ENCODE data around the gene TSPAN17.

The TSPAN17 gene

DNA sequence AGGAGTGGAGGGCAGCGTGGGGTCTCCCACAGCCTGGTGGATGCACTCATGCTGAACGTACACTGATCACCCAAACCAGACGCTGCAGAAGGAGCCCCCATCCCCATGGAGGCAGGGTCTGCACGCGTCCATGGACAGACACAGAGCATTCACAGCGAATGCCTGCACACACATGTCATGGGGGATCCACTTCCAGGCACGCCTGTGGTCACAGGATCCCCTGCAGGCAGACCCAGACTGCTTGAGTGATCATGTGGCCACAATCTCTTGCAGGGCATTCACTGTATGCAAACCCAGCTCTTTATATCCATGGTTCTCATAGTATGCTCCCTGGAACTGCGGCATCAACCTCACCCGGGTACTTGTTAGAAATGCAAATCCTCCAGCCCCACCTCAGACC lies 22.3 kb upstream of the TSPAN17 start:
- no peak overlapping the region for H3K4me3 ChIP-seq (ENCODE audit: low read length)
- no peaks in the 10 kb centered on the region for H3K36me3 ChIP-seq (ENCODE audit: insufficient read depth, low read depth, low read length)
- H3K9ac ChIP-seq (ENCODE audit: low read depth, low read length) = no peak overlapping the region
- H3K27me3 ChIP-seq (ENCODE audit: insufficient read depth, low read length) = peaks cover 88% of the 10 kb centered on the region
- peaks cover 6% of the 10 kb centered on the region for H3K4me1 ChIP-seq (ENCODE audit: insufficient read depth, low read length)
- H3K27ac ChIP-seq (ENCODE audit: low read length) = no peak overlapping the region
- H3K9me3 ChIP-seq (ENCODE audit: insufficient read depth, low read depth, low read length) = no peaks in the 10 kb centered on the region

DNA sequence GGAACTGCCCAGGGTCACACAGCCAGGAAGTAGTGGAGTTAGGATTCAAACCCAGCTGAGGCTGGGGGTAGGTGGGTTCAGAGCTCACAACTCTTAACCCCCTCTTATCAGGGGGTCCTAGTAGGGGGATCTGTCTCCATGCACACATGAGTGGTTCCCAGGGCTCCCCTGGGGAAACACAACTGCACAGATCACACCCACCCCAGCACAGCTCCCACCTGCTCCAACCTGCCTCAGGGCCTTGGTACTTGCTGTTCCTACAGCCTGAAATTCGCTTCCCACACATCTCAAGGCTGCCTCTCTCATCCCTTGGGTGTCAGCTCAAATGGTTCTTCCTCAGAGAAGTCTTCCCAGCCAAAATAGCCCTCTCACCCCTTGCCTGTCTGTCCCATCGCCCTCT lies 21.8 kb upstream of the TSPAN17 start:
- peaks cover 86% of the 10 kb centered on the region for H3K27me3 ChIP-seq (ENCODE audit: insufficient read depth, low read length)
- no peak overlapping the region for H3K9ac ChIP-seq (ENCODE audit: low read depth, low read length)
- H3K27ac ChIP-seq (ENCODE audit: low read length) = no peak overlapping the region
- no peaks in the 10 kb centered on the region for H3K36me3 ChIP-seq (ENCODE audit: insufficient read depth, low read depth, low read length)
- peaks cover 6% of the 10 kb centered on the region for H3K4me1 ChIP-seq (ENCODE audit: insufficient read depth, low read length)
- H3K4me3 ChIP-seq (ENCODE audit: low read length) = no peak overlapping the region
- H3K9me3 ChIP-seq (ENCODE audit: insufficient read depth, low read depth, low read length) = no peaks in the 10 kb centered on the region

DNA sequence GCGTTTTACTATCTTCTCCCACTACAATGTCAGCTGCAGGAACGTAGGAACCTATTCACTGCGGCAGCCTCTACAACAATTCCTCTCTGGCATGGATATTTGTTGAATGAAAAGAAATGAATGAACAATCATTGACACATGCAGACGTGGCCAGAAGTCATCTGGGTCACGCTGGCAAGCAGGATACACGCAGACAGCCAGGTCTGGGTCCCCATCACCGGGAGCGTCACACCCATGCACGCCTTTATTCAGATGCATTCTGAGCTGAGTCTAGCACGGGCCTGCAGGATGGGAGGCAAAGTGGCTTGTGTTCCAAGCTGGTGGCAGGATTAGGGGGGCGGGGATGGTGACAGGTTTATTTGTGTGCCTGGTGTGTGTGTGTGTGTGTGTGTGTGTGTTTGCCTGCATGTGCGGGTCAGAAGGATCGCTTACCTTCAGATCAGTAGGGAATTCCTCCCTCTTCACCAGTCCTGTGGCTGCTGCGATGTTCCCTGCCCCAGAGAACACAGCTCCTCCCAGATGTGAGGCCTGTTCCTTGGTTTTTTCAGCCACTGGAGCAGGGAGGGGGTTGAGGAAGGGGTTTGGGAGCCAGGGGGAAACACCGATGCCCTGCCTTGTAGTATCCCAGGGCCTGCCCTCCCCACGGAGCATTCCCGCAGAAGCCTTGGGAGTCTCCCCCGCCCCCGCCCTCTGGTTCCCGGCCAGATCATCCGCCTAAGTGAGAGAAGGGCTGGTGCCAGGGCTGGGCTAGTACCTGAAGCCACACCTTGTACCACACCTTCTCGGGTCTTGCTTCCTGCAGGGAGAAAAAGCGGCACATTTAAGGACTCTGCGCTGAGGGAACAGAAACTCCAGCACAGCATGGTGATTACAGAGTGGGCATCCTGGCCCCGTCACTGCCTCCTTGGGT lies 21.1 kb upstream of the TSPAN17 start:
- Histone ChIP-seq H3K9me3 (ENCODE audit: insufficient read depth, low read depth, low read length) (no peaks in the 10 kb centered on the region), H3K4me3 (ENCODE audit: low read length) (no peak overlapping the region), H3K4me1 (ENCODE audit: insufficient read depth, low read length) (peaks cover 10% of the 10 kb centered on the region), H3K27ac (ENCODE audit: low read length) (no peak overlapping the region), H3K9ac (ENCODE audit: low read depth, low read length) (no peak overlapping the region), H3K36me3 (ENCODE audit: insufficient read depth, low read depth, low read length) (no peaks in the 10 kb centered on the region), H3K27me3 (ENCODE audit: insufficient read depth, low read length) (peaks cover 86% of the 10 kb centered on the region)

DNA sequence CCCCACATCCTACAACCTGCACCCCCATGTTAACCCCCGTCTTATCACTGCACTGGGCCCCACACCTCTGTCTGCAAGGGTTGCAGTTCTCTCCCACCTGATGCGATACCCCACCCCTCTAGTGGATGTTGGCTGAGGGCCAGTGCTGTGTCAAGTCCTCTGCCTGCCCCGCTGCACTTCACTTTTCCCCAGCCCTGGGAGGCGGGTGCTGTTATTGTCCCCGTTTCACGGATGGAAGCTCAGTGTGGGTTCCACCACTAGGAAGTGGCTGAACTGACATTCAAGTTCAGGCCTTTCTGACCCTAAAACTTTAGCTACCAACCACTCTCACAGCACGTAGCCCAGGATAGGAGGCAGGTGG lies 20.4 kb upstream of the TSPAN17 start:
- Histone ChIP-seq H3K27ac (ENCODE audit: low read length) (no peak overlapping the region), H3K4me3 (ENCODE audit: low read length) (no peak overlapping the region), H3K4me1 (ENCODE audit: insufficient read depth, low read length) (peaks cover 10% of the 10 kb centered on the region), H3K27me3 (ENCODE audit: insufficient read depth, low read length) (peaks cover 86% of the 10 kb centered on the region), H3K9me3 (ENCODE audit: insufficient read depth, low read depth, low read length) (no peaks in the 10 kb centered on the region), H3K9ac (ENCODE audit: low read depth, low read length) (no peak overlapping the region), H3K36me3 (ENCODE audit: insufficient read depth, low read depth, low read length) (no peaks in the 10 kb centered on the region)

DNA sequence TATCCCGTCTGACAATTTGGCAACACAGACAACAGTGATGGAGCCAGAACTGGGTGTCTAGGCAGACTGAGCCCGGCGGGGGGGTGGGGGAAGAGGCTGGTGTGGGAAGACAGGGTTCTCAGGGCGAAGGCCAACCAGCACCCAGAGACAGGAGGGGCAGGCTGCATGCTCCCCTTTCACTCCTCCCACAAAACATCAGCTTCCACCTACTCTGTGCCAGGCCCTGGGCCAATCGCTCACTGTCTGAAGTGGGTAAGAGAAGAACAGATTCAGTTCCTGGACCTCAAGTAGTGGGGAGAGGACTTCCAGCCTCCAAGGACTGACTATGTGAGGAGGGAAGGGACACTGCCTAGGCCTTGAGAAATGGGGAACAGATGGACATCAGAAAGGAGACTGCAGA lies 19.7 kb upstream of the TSPAN17 start:
- no peak overlapping the region for H3K9ac ChIP-seq (ENCODE audit: low read depth, low read length)
- no peaks in the 10 kb centered on the region for H3K36me3 ChIP-seq (ENCODE audit: insufficient read depth, low read depth, low read length)
- H3K9me3 ChIP-seq (ENCODE audit: insufficient read depth, low read depth, low read length) = no peaks in the 10 kb centered on the region
- H3K4me1 ChIP-seq (ENCODE audit: insufficient read depth, low read length) = peaks cover 10% of the 10 kb centered on the region
- H3K27ac ChIP-seq (ENCODE audit: low read length) = no peak overlapping the region
- no peak overlapping the region for H3K4me3 ChIP-seq (ENCODE audit: low read length)
- H3K27me3 ChIP-seq (ENCODE audit: insufficient read depth, low read length) = peaks cover 91% of the 10 kb centered on the region

DNA sequence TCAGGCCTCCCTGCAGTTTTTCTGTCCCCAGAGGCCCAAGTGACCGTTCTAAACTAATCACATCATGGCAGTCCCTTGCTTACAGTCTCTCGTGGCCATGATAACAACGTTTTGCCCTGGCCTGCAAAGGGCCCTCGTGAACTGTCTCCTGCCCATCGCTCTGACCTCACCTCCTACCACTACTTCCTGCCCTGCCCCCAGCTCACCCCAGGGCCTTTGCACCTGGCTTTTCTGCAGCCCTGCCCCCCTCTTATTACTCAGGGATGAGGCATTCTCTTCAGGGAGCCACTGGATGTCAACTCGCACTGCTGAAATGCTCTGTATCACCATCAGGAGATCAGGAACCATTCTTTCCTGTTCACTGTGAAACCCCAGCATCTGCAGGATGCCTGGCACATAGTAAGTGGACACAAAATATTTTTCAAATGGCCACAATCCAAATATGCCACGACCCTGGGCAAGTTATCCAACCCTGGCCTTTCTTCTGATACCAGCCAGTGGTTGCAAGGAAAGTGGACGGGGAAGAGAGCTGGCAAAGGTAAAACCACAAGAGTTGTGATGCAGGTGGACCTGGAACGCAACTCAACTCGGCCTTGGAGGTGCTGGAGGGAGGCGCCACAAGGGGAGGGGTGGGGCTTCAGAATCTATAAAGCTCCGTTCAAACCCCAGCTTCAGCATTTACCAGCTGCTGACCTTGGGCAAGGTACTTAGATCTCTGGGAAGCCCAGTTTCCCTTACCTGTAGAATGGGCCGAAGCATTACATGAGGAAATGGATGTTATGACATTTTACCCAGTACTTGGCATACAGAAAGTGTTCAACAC lies 18.7 kb upstream of the TSPAN17 start:
- H3K4me1 ChIP-seq (ENCODE audit: insufficient read depth, low read length) = peaks cover 11% of the 10 kb centered on the region
- no peak overlapping the region for H3K27ac ChIP-seq (ENCODE audit: low read length)
- peak overlapping the region; percentile 79; the same call in 1 of the 2 replicates for H3K4me3 ChIP-seq (ENCODE audit: low read length)
- no peak overlapping the region for H3K9ac ChIP-seq (ENCODE audit: low read depth, low read length)
- no peaks in the 10 kb centered on the region for H3K36me3 ChIP-seq (ENCODE audit: insufficient read depth, low read depth, low read length)
- no peaks in the 10 kb centered on the region for H3K9me3 ChIP-seq (ENCODE audit: insufficient read depth, low read depth, low read length)
- peaks cover 92% of the 10 kb centered on the region for H3K27me3 ChIP-seq (ENCODE audit: insufficient read depth, low read length)

DNA sequence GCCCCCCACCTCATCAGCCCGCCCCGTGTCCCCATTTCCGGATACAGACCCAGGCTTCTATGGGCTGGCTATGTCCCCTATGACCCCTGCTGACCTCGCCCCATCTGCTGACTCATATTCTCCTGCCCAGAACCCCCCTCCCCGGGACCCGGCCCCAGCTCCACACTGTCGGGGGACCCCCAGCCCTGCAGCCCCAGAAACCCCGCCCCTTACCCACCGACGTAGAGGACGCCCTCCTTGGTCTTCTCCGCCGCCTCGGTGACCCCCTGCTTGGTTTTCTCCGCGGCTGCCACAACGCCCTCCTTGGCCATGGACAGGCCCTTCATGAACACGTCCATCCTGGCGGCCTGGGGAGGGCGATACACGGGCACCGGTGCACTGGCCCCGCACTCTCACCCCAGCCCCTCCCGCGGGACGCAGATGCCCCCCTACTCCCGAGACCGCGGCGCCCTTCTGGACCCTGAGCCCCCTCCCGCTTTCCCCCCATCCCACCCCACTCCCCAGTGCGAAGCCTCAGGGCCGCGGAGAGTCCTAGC lies 17.9 kb upstream of the TSPAN17 start:
- H3K9ac ChIP-seq (ENCODE audit: low read depth, low read length) = no peak overlapping the region
- H3K4me3 ChIP-seq (ENCODE audit: low read length) = peak overlapping the region; percentile 79; the same call in 1 of the 2 replicates
- H3K36me3 ChIP-seq (ENCODE audit: insufficient read depth, low read depth, low read length) = no peaks in the 10 kb centered on the region
- no peaks in the 10 kb centered on the region for H3K9me3 ChIP-seq (ENCODE audit: insufficient read depth, low read depth, low read length)
- H3K27me3 ChIP-seq (ENCODE audit: insufficient read depth, low read length) = peaks cover 92% of the 10 kb centered on the region
- peaks cover 13% of the 10 kb centered on the region for H3K4me1 ChIP-seq (ENCODE audit: insufficient read depth, low read length)
- H3K27ac ChIP-seq (ENCODE audit: low read length) = no peak overlapping the region

DNA sequence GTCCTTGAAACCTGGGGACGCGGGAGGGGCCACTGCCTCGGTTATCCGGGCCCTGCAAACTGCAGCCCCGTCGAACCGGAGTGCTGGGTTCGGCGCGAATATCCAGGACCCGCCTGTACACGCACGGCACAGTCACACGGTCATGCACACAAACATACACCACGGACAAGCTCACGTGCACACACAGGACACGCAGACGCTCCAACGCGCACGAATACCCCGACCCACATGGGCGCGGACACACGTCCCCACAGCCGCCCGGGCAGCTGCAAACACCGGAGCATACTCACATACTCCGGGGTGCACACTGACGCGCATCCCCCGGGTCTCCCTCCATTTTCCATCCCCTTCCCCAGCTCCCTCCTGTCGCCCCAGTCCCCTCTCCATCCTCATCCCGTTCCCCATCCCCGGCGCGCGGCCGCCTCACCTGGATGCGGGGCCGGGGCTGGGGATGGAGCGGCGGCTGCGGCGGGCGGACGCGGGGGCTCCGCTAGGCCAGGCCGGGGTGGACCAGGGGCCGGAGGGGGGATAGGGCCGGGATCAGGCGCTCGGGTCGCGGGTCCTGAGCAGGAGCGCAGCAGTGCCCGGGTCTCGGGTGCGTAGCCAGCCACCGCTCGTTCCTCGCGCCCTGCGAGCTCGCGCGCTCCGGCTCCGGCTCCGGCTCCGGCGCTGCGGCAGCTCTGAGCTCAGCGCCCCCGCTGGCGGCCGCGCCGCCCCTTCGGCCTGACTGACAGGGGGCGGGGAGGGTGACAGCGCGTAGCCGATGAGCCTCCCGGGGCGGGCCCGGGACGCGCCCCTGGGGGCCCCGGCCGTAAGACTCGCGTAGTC lies 17.2 kb upstream of the TSPAN17 start, which contains the start of the genes EIF4E1B and SNCB:
Gene EIF4E1B, plus strand, starts transcription at position 823 of the 828 bp plus-strand sequence. CDS start 12,113 bp downstream, outside the sequence.
Gene SNCB, minus strand, starts transcription at position 682 of the 828 bp plus-strand sequence. CDS start 880 bp downstream, outside the sequence.
- no peaks in the 10 kb centered on the region for H3K36me3 ChIP-seq (ENCODE audit: insufficient read depth, low read depth, low read length)
- no peak within 1 kb of the TSS for H3K27ac ChIP-seq (ENCODE audit: low read length)
- peak within 1 kb of the TSS; percentile 79 for H3K4me3 ChIP-seq (ENCODE audit: low read length)
- no peak within 1 kb of the TSS for H3K9ac ChIP-seq (ENCODE audit: low read depth, low read length)
- H3K9me3 ChIP-seq (ENCODE audit: insufficient read depth, low read depth, low read length) = no peaks in the 10 kb centered on the region
- H3K27me3 ChIP-seq (ENCODE audit: insufficient read depth, low read length) = peaks cover 90% of the 10 kb centered on the region
- H3K4me1 ChIP-seq (ENCODE audit: insufficient read depth, low read length) = peaks cover 13% of the 10 kb centered on the region

DNA sequence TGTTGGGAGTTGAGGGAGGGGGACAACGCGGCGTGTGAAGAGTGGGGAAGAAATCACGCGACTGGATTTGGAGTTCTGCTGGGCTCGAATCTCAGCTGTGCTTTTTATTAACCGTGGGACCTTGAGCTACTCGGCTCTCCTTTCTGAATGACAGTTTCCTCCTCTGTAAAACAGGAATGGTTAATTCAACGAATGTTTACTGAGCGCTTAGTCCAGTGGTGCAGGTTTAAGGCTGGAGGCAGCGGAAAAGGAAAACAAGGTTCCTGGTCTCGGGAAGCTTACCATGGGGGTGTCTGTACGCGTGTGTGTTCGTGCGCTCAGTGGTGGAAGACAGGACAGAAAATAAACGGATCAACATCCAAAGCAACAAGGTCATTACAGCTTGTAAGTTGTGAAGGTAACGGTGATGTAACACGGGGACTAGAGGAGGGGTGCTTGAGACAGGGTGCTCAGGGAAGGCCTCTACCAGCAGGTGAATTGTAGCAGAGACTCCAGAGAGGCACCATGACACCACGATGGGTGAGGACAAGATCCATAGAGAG lies 16.5 kb upstream of the TSPAN17 start:
- peaks cover 83% of the 10 kb centered on the region for H3K27me3 ChIP-seq (ENCODE audit: insufficient read depth, low read length)
- peak overlapping the region; percentile 79 for H3K4me3 ChIP-seq (ENCODE audit: low read length)
- peaks cover 13% of the 10 kb centered on the region for H3K4me1 ChIP-seq (ENCODE audit: insufficient read depth, low read length)

DNA sequence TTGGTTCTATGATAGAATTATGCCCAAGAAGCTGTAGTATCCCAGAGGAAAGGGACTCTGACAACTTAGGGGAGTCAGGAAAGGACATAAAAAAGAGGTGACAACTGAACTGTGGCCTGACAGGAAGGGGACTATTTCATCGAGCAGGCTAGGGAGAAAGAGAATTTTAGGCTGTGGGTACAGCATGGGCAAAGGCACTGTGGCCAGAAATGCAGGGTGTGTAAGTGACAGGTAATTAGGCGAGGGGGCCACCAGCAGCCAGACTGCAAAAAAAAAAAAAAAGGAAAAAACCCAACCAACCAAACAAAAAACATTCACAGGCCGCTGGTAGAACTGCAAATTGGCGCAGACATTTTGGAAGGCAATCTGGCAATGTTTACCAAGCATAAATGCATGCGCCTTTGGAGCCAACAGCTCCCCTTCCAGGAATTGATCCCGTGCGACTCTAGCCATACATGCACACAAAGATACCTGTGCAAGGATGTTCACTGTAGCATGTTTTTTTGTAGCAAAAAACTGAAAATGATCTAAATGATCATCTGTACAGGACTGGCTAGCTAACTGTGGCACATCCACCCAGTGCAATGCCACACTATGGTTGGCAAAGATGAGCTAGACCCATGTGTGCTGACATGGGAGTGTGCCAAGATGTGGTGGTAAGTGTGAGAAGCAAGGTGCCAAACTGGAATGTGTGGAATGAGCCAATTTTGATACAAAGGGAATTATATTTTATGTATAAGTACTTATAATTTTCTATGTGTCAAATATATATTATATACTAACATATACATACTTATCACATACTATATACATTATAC lies 15.7 kb upstream of the TSPAN17 start:
- peaks cover 75% of the 10 kb centered on the region for H3K27me3 ChIP-seq (ENCODE audit: insufficient read depth, low read length)
- H3K27ac ChIP-seq (ENCODE audit: low read length) = no peak overlapping the region
- no peaks in the 10 kb centered on the region for H3K9me3 ChIP-seq (ENCODE audit: insufficient read depth, low read depth, low read length)
- peaks cover 13% of the 10 kb centered on the region for H3K4me1 ChIP-seq (ENCODE audit: insufficient read depth, low read length)
- no peak overlapping the region for H3K4me3 ChIP-seq (ENCODE audit: low read length)
- no peak overlapping the region for H3K9ac ChIP-seq (ENCODE audit: low read depth, low read length)
- H3K36me3 ChIP-seq (ENCODE audit: insufficient read depth, low read depth, low read length) = no peaks in the 10 kb centered on the region

More for the DNA sequence above, 16.5 kb upstream of the TSPAN17 start:
- Histone ChIP-seq H3K27ac (ENCODE audit: low read length) (no peak overlapping the region), H3K36me3 (ENCODE audit: insufficient read depth, low read depth, low read length) (no peaks in the 10 kb centered on the region), H3K9me3 (ENCODE audit: insufficient read depth, low read depth, low read length) (no peaks in the 10 kb centered on the region), H3K9ac (ENCODE audit: low read depth, low read length) (no peak overlapping the region)

All from iPS-20b (cell line).